ENCODE measurements around the gene KANK2.

DNA sequence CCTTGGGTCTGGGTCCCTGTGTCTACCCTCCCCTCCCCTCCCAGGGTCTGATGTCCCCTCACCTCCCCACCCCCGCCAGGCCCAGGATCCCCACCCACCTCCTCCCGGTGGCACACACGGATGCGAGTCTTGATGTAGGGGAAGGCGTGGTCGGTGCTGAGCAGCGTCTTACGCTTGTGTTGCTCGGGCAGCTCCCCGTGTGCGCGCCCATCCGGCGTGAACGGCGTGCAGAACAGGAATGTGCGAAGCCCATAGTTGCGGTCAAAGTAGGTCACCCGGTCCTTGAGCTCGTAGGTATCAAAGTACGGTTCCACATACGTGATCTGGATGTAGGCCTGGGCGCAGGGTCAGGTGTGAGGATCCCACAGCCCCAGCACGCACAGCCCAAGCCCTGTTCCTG lies 4.4 kb upstream of the KANK2 start:
- TF ChIP-seq GATA2 (IDR thresholded peaks at IDR 0.05; ENCODE audit: low read depth, low read length) = no peak
- TF ChIP-seq GATA3 (IDR thresholded peaks at IDR 0.05; ENCODE audit: low read depth, low read length) = no peak

Data from SH-SY5Y (cell line).